Aorta (tissue), 5 donors: ENCODE results near the gene MTMR1. TPM values are rescaled to one million over a fixed set of nuclear protein-coding genes. Genes with fewer than 3 reads are reported as not detected.

ENCODE experiments used
- ATAC-seq: fragments of 200-7000 bp; cut with Tn5 transposase; one replicate; pipeline ENCODE4 v1.9.1; 2022; ENCODE audit warnings: moderate library complexity; ENCODE audit not compliant: low FRiP score
- DNase-seq, 2 donors: peaks; one replicate each; pipeline ENCODE4 v3.0.0-alpha.2; 2020
- H3K27ac ChIP-seq, 2 donors: one replicate each; pipeline ENCODE4 v1.5.1; 2013; ENCODE audit warnings: low read length in 2 of 2, mild to moderate bottlenecking in 2 of 2, moderate library complexity in 2 of 2, control low read depth in 1 of 2, inconsistent platforms in 1 of 2, low read depth in 1 of 2
- H3K27me3 ChIP-seq, 2 donors: one replicate each; pipeline ENCODE4 v1.6.1; 2013; ENCODE audit warnings: control low read depth in 1 of 2, low read length in 1 of 2, mild to moderate bottlenecking in 1 of 2, moderate library complexity in 1 of 2; ENCODE audit not compliant: insufficient read depth in 2 of 2, control insufficient read depth in 1 of 2
- H3K36me3 ChIP-seq, 2 donors: one replicate each; pipeline ENCODE4 v1.6.1; 2013; ENCODE audit warnings: control low read depth in 1 of 2, low read length in 1 of 2, mild to moderate bottlenecking in 1 of 2; ENCODE audit not compliant: insufficient read depth in 2 of 2, control insufficient read depth in 1 of 2
- H3K4me1 ChIP-seq, 2 donors: one replicate each; pipeline ENCODE4 v1.6.1; 2013; ENCODE audit warnings: low read length in 2 of 2, control low read depth in 1 of 2, mild to moderate bottlenecking in 1 of 2, moderate library complexity in 1 of 2; ENCODE audit not compliant: insufficient read depth in 2 of 2, control insufficient read depth in 1 of 2
- H3K4me3 ChIP-seq, 2 donors: one replicate each; pipeline ENCODE4 v1.5.1; 2013; ENCODE audit warnings: low read length in 2 of 2, control low read depth in 1 of 2, mild to moderate bottlenecking in 1 of 2
- H3K9me3 ChIP-seq: one replicate; pipeline ENCODE4 v1.6.1; 2013; ENCODE audit warnings: mild to moderate bottlenecking, low read length; ENCODE audit not compliant: control insufficient read depth
- WGBS, 2 donors: extraction: QIAGEN DNeasy Blood & Tissue Kit; methylation state at CpG; one replicate each; pipeline ENCODE4 v1.1.7; 2013; 5-methylcytosine and 5-hydroxymethylcytosine counted together
- intact Hi-C, 2 donors: fragments of 100-400 bp; cut with DNase I; formaldehyde crosslinking; loops; one replicate each; pipeline versions ENCODE4 v1.14.2 to v1.15.0; 2022
- long read RNA-seq, 2 donors: library from polyadenylated mRNA; unstranded; transcript quantifications; one replicate each; pipeline ENCODE4 v2.0.0, GENCODE V29; 2020 to 2021
- polyA plus RNA-seq, 2 donors: library from polyadenylated mRNA; stranded (reverse); fragments of 200-250 nt; gene quantifications; one replicate each; pipeline ENCODE4 v1.2.3, GENCODE V29; 2013
- total RNA-seq, 2 donors: library from RNA; stranded (reverse); fragmentation: NEBNext Ultra II Directional; extraction: Animal tissue kit (Norgen Biotek cat#: 25700); gene quantifications; one replicate each; pipeline ENCODE4 v1.2.1, GENCODE V29; 2021
- donor health status: healthy with polysubstance abuse.
- donor health status: Bipolar disorder and iron deficiency.
- donor health status: DM: no; HTN: no; CAD: no.
- donor health status: DM: no; HTN: no; CAD: no.
- donor health status: DM: yes; HTN: yes; CAD: no.

Gene MTMR1
- total RNA-seq (10 to 100 TPM; 24.0 to 24.2 TPM), polyA plus RNA-seq (10 to 100 TPM; 10.2 to 13.4 TPM)
- long read RNA-seq, donor 1, partial matches to known transcripts: 0 of 13 reads
- long read RNA-seq, donor 1, other reads (novel, unspliced or antisense): 13 of 13 reads
- long read RNA-seq, donor 2, partial matches to known transcripts: 0 of 10 reads
- long read RNA-seq, donor 2, other reads (novel, unspliced or antisense): 10 of 10 reads

DNA sequence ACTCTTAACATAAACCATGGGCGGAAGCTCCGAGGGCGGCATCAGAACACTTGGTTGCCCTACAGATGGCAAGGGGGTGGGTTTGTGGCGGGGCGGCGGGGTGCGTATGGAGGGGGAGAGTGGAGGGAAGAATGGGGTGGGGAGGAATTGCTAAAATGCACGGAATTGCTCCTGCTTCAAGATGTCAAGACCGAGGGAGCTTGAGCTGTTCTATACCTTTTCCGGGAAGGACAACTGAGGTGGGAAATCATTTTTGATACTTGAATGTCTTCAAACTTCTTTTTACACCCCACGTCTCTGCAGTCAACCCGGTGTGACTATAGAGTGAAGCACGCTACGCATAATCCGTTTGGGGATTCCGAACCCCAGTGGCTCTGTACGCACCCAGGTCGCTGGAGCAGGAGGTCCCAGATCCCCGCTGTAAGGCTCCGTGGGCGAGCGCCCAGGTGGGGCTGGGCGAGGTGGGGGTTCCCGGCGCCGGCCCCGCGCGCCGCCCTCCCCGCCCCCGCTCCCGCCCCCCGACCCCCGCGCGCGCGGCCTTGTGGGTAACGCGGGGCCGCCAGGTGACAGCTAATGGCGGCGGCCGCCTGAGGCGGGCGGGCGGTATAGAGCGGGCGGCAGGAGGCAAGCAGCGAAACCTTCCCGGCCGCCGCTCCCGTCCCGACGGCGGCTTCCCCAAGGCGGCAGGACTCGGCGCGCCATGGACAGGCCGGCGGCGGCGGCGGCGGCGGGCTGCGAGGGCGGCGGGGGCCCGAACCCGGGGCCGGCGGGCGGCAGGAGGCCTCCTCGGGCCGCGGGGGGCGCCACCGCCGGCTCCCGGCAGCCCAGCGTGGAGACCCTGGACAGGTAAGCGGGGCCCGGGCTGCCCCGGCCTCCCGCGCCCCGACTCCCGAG lies at the start of gene MTMR1:
Gene MTMR1 (plus strand): TSS at position 566 of the 894 bp plus-strand sequence. CDS start 135 bp downstream, at position 701.
- intact Hi-C loops: no loop called here
- 1 to 27% methylated on average over 50 to 92 of the region's 92 CpGs for WGBS, 2 donors
- Histone ChIP-seq H3K27ac (peak within 1 kb of the TSS; percentile 53 to 80), H3K9me3 (no peaks in the 10 kb centered on the region), H3K36me3 (no peaks in the 10 kb centered on the region), H3K4me3 (peak within 1 kb of the TSS; percentile 75 to 78), H3K27me3 (no peaks in the 10 kb centered on the region), H3K4me1 (peaks cover 0 to 5% of the 10 kb centered on the region in 2 donors)
- ATAC-seq (peak; percentile 49), DNase-seq (peak; percentile 54 to 76)

GRCh38 chrX:150643958-150644357 lies 49.2 kb upstream of the MTMR1 start:
- Histone ChIP-seq H3K4me1 (no peaks in the 10 kb centered on the region), H3K27ac (no peak overlapping the region), H3K36me3 (no peaks in the 10 kb centered on the region), H3K9me3 (no peaks in the 10 kb centered on the region), H3K4me3 (no peak overlapping the region), H3K27me3 (no peaks in the 10 kb centered on the region)
- ATAC-seq: no peak
- WGBS, 2 donors: 94 to 98% methylated on average over 2 of the region's 2 CpGs
- DNase-seq: no peak
- intact Hi-C loops: no loop called here

DNA sequence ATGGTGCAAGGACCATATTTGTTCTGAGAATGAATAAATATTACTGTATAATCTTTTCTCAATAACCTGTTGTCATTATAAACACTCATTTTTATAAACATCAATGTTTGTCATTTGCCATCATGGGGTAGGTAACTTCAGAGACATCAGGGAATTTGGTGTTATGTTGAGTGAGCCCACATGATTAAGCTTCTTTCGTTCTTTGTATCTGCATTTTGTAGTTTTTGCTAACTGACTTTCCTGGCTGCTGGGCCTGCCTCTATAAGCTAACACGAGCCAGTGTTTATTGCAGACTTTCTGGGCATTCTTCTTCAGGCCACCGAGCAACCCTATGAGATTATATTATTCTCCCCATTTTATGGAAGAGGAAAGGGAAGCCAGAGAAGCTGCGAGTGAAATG lies 48.8 kb upstream of the MTMR1 start:
- ATAC-seq (no peak), DNase-seq (no peak)
- intact Hi-C loops: no loop called here
- Histone ChIP-seq H3K27me3 (no peaks in the 10 kb centered on the region), H3K4me3 (no peak overlapping the region), H3K9me3 (no peaks in the 10 kb centered on the region), H3K4me1 (no peaks in the 10 kb centered on the region), H3K36me3 (no peaks in the 10 kb centered on the region), H3K27ac (no peak overlapping the region)
- 74 to 91% methylated on average over 4 of the region's 4 CpGs for WGBS, 2 donors

DNA sequence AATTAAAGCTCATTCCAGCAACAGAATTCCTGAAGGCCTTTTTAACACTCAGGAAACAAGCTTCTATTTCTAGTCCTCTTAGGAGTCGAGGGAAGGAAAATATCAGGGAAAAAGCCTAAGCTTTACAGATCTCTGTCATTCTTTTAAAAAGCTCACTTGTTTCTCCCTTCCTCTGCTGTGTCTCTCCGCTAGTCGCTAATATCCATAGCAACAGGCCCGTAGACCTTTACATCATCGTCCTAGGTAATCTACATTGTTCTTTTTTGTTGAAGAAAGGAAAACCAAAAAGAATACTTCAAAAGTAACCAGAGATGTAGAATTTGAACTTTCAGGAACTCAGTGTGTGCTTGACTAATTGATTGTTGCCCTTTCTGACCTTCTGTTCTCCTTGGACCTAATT lies 45.9 kb upstream of the MTMR1 start:
- intact Hi-C loops: no loop called here
- H3K27me3 ChIP-seq: no peaks in the 10 kb centered on the region
- H3K36me3 ChIP-seq: no peaks in the 10 kb centered on the region
- no peak overlapping the region for H3K27ac ChIP-seq
- no peaks in the 10 kb centered on the region for H3K9me3 ChIP-seq
- 77 to 85% methylated on average over 5 of the region's 5 CpGs for WGBS, 2 donors
- ATAC-seq (no peak), DNase-seq (no peak)
- H3K4me3 ChIP-seq: no peak overlapping the region
- no peaks in the 10 kb centered on the region for H3K4me1 ChIP-seq

- no peak overlapping the region for H3K4me3 ChIP-seq
- no peak for ATAC-seq
- H3K4me1 ChIP-seq: no peaks in the 10 kb centered on the region
- 58 to 61% methylated on average over 4 of the region's 4 CpGs for WGBS, 2 donors
- no peak for DNase-seq
- intact Hi-C loops: no loop called here
- no peak overlapping the region for H3K27ac ChIP-seq
- H3K27me3 ChIP-seq: no peaks in the 10 kb centered on the region
- H3K9me3 ChIP-seq: no peaks in the 10 kb centered on the region
- no peaks in the 10 kb centered on the region for H3K36me3 ChIP-seq
Observed at GRCh38 chrX:150648296-150648940, 44.8 kb upstream of the MTMR1 start.

DNA sequence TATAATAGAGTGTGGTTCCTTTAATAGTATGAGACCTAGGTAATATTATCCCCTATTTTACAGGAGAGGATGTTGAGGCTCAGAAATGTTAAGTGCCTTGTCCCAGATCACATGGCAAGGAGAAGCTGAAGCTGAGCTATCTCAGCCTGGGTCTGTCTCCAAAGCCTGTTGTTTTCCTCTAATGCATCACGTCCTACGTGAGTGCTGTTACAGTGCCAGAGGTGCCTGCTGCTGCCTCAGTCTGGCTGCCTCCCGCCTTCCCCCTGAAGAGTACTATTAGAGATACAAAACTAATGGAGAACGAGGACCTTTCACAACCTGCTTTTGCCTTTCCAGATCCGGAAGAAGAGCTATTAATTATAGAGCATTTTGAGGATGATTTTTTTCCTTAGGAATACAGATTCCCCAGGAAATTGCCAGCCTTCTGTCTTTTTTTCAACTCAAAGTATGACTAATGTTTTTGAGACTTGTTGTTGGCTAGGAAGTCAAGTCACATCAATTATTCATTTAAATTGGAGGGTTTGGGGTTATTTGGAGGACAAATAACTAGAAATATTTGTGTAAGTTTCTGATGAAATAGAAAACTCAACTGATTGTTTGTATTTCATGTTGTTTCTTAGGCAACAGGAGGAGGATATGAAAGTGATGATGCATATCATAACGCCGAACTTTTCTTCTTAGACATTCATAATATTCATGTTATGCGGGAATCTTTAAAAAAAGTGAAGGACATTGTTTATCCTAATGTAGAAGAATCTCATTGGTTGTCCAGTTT lies 43.9 kb upstream of the MTMR1 start:
- 27 to 37% methylated on average over 8 of the region's 8 CpGs for WGBS, 2 donors
- H3K36me3 ChIP-seq: peaks cover 0 to 2% of the 10 kb centered on the region in 2 donors

DNA sequence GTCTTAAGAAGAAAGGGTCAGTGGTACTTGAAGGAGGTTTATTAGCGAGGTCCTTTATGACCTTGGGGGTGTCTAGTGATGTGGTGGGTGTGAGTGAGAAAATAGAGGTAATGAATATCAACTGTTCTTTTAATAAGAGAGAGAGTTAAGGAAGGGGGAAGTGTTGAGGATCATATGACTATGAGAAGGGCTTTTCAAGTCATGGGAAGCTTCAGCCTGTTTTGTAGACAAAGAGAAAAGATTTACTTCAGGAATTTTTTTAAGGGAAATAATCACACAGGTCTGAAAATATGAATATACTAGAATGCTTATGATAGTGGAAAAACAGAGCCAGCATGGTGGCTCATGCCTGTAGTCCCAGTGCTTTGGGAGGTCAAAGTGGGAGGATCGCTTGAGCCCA lies 41.3 kb upstream of the MTMR1 start:
- DNase-seq (no peak), ATAC-seq (no peak)
- intact Hi-C loops: no loop called here
- H3K4me3 ChIP-seq: no peak overlapping the region
- H3K27ac ChIP-seq: no peak overlapping the region
- H3K9me3 ChIP-seq: no peaks in the 10 kb centered on the region
- no peaks in the 10 kb centered on the region for H3K4me1 ChIP-seq
- H3K36me3 ChIP-seq: peaks cover 0 to 2% of the 10 kb centered on the region in 2 donors
- no peaks in the 10 kb centered on the region for H3K27me3 ChIP-seq
- WGBS, 2 donors: 82 to 99% methylated on average over 2 of the region's 2 CpGs

More for the DNA sequence above, 43.9 kb upstream of the MTMR1 start:
- H3K27me3 ChIP-seq: no peaks in the 10 kb centered on the region
- H3K9me3 ChIP-seq: no peaks in the 10 kb centered on the region
- DNase-seq (peak; percentile 57 to 73), ATAC-seq (peak; percentile 67)
- no peak overlapping the region for H3K4me3 ChIP-seq
- no peak overlapping the region for H3K27ac ChIP-seq
- intact Hi-C loops: no loop called here
- H3K4me1 ChIP-seq: no peaks in the 10 kb centered on the region

DNA sequence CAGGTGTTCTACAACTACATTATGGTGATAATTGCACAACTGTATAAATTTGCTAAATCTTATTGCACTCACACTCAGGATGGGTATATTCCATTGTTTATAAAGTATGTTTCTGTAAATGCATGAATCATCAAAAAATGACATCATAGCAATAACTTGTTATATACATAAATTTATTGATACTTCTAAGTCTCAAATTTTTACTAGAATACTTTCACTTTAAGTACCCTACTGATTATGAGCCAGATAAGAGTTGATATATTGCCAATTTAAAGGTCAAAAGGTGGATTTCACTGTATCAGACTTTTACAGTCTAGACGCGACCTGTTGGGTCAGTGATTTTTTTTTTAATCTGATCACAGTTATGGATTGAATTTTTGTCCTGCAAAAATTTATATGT lies 37.4 kb upstream of the MTMR1 start:
- Histone ChIP-seq H3K36me3 (peaks cover 0 to 2% of the 10 kb centered on the region in 2 donors), H3K4me3 (no peak overlapping the region), H3K27me3 (no peaks in the 10 kb centered on the region), H3K27ac (no peak overlapping the region), H3K4me1 (no peaks in the 10 kb centered on the region), H3K9me3 (no peaks in the 10 kb centered on the region)
- intact Hi-C loops: no loop called here
- DNase-seq (no peak), ATAC-seq (no peak)
- 85 to 89% methylated on average over 2 of the region's 2 CpGs for WGBS, 2 donors
